HCT116 (cell line): ENCODE measurements around the gene ZMYM5.

Source experiments
- ATF3 ChIP-seq: IDR thresholded peaks from 2 replicates; pipeline ENCODE4 v1.6.1; 2012
- CTCF ChIP-seq, 3 experiments: fragments of 200-600 bp in 1 of 3; sonication (generic) in 1 of 3; IDR thresholded peaks in 2 of 3; conservative IDR thresholded peaks in 1 of 3; 2 replicates each; pipeline ENCODE4 v1.5.1; 2012 to 2017; ENCODE audit warnings: low read depth in 2 of 3, low read length in 2 of 3, antibody characterized with exemption in 1 of 3, borderline replicate concordance in 1 of 3, control low read depth in 1 of 3, mild to moderate bottlenecking in 1 of 3, mixed read lengths in 1 of 3, mixed run types in 1 of 3, moderate library complexity in 1 of 3; ENCODE audit not compliant: insufficient read depth in 1 of 3
- EGR1 ChIP-seq: IDR thresholded peaks from 2 replicates; pipeline ENCODE4 v1.6.1; 2012; ENCODE audit warnings: low read depth
- EZH2 ChIP-seq: fragments of 200-600 bp; sonication (generic); IDR thresholded peaks from 2 replicates; pipeline ENCODE4 v1.6.1; 2017; ENCODE audit warnings: antibody characterized with exemption, mixed run types
- EZH2phosphoT487 ChIP-seq: fragments of 200-600 bp; IDR thresholded peaks from 2 replicates; pipeline ENCODE4 v1.6.1; 2018; ENCODE audit warnings: antibody characterized with exemption, borderline replicate concordance
- FOSL1 ChIP-seq: IDR thresholded peaks from 2 replicates; pipeline ENCODE4 v1.6.1; 2012; ENCODE audit warnings: low read depth
- POLR2A ChIP-seq: IDR thresholded peaks from 2 replicates; pipeline ENCODE4 v1.7.0; 2011; ENCODE audit warnings: borderline replicate concordance; ENCODE audit not compliant: insufficient read depth, insufficient read length; ENCODE audit errors: extremely low read depth
- RAD21 ChIP-seq: IDR thresholded peaks from 2 replicates; pipeline ENCODE4 v1.6.1; 2012; ENCODE audit warnings: low read depth, mild to moderate bottlenecking
- SP1 ChIP-seq: IDR thresholded peaks from 2 replicates; pipeline ENCODE4 v1.6.1; 2012; ENCODE audit warnings: low read depth

GRCh38 chr13:19882231-19882630, 18.8 kb upstream of the ZMYM5 start:
- TF ChIP-seq ATF3 (no peak), POLR2A (no peak), EZH2phosphoT487 (no peak), CTCF (IDR thresholded peaks at IDR 0.05 in 2 of 3, conservative IDR thresholded peaks at IDR 0.05 in 1 of 3; ENCODE audit: borderline replicate concordance in 1 of 3, insufficient read depth in 1 of 3, low read depth in 2 of 3, low read length in 2 of 3) (no peak), SP1 (no peak), EGR1 (no peak), EZH2 (no peak), FOSL1 (no peak), RAD21 (no peak)
